HG02798 (cell line): ENCODE results near the gene TPCN1.

Experiments used
- ATAC-seq: cut with Tn5 transposase; IDR thresholded peaks from one replicate; pipeline ENCODE4 v1.9.1; 2021; ENCODE audit warnings: mild to moderate bottlenecking; ENCODE audit not compliant: unreplicated experiment, poor library complexity

Gene TPCN1

GRCh38 chr12:113329022-113329790 is 107.9 kb downstream of the TPCN1 start:
- no peak for ATAC-seq

- no peak for ATAC-seq
Measured at GRCh38 chr12:113329791-113330417, 108.6 kb downstream of the TPCN1 start.

GRCh38 chr12:113330505-113330904 is 109.2 kb downstream of the TPCN1 start:
- ATAC-seq: no peak

GRCh38 chr12:113332688-113333417 is 111.6 kb downstream of the TPCN1 start:
- no peak for ATAC-seq

GRCh38 chr12:113333418-113333750 is 112.1 kb downstream of the TPCN1 start:
- no peak for ATAC-seq

- ATAC-seq: peak; percentile 3
Measured at GRCh38 chr12:113333877-113334785, 112.9 kb downstream of the TPCN1 start.

- peak; percentile 96 for ATAC-seq
Measured at GRCh38 chr12:113334786-113335539, 113.7 kb downstream of the TPCN1 start, which contains the start of gene SLC8B1. SLC8B1 (minus strand) TSS chr12:113335109; CDS start chr12:113332878, 2,231 bp downstream.

GRCh38 chr12:113339540-113339939 is 118.3 kb downstream of the TPCN1 start:
- no peak for ATAC-seq

- no peak for ATAC-seq
Measured at GRCh38 chr12:113340061-113340460, 118.8 kb downstream of the TPCN1 start.

GRCh38 chr12:113341535-113341934 is 120.3 kb downstream of the TPCN1 start:
- no peak for ATAC-seq

GRCh38 chr12:113345318-113345717 is 124.1 kb downstream of the TPCN1 start:
- no peak for ATAC-seq

GRCh38 chr12:113346353-113346752 is 125.1 kb downstream of the TPCN1 start:
- ATAC-seq: no peak

- no peak for ATAC-seq
Measured at GRCh38 chr12:113347107-113347506, 125.8 kb downstream of the TPCN1 start.

GRCh38 chr12:113347892-113348291 is 126.6 kb downstream of the TPCN1 start:
- no peak for ATAC-seq
